Frontal cortex (tissue), 4 donors: ENCODE data around the gene SNX30. TPM values are rescaled to one million over a fixed set of nuclear protein-coding genes. Genes with fewer than 3 reads are reported as not detected.
A peak's percentile ranks its signal among the peaks of the same experiment; 100 is the strongest.
"Not testable (repeated sequence)": the region's sequence is repeated elsewhere in the genome, so short reads cannot be mapped to it uniquely, and the experiment has no call there.

Source experiments
- DNase-seq, 2 donors: peaks; one replicate each; pipeline ENCODE4 v3.0.0; 2012; ENCODE audit warnings: low spot score in 2 of 2
- FAIRE-seq: peaks from 2 replicates; lab custom pipeline; 2012; peaks lifted over from hg19 to GRCh38; lab: Jason Lieb, UNC
- total RNA-seq: library from RNA; depleted of rRNA; stranded (reverse); fragments of >200 nt; gene quantifications from one replicate; pipeline ENCODE4 v1.2.3, GENCODE V29; 2014
- donor health status: control.
- donor health status: control.
- donor health status: control.

SNX30 gene, protein sequence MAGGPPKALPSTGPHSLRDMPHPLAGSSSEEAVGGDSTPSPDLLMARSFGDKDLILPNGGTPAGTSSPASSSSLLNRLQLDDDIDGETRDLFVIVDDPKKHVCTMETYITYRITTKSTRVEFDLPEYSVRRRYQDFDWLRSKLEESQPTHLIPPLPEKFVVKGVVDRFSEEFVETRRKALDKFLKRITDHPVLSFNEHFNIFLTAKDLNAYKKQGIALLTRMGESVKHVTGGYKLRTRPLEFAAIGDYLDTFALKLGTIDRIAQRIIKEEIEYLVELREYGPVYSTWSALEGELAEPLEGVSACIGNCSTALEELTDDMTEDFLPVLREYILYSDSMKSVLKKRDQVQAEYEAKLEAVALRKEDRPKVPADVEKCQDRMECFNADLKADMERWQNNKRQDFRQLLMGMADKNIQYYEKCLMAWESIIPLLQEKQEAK
- 20.8 TPM for total RNA-seq

DNA sequence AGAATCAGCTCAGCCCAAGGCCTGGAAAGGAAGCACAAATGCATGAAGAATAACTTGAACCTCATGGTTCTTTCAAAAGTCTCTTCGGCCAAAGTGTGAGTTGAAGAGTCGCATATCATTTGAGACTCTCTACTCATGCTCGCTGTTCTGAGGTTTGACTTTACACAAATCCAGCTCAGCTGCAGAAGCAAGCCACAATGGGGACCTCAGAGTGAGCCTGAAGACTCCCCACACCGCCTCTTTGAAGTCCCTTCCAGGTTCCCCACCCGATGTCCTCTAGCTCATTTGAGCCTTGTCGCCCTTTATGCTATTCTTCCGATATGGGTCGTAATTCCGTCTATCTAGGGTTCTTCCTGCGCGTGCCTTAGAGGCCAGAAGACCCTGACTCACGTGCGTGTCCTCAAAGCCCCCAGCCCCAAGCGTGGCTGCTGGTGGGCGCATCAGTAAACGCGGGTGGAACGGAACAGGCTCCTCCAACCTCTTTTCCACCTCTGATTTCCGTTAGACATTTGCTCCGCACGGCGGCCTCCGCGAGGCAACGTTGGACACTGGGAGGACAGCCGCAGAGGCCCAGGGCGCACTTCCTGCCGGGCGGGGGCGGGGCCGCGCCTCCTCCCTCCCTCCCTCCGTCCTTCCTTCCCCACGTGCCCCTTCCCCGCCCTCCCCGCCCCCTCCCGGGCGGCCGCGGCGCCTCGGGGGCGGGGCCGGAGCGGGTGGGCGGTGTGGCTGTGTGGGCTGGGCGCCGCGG lies at the start of gene SNX30:
Gene SNX30, plus strand, starts transcription at position 745 of the 748 bp plus-strand sequence. CDS start 242 bp downstream, outside the sequence.
- FAIRE-seq (no peak), DNase-seq (peak; percentile 95 to 97)

DNA sequence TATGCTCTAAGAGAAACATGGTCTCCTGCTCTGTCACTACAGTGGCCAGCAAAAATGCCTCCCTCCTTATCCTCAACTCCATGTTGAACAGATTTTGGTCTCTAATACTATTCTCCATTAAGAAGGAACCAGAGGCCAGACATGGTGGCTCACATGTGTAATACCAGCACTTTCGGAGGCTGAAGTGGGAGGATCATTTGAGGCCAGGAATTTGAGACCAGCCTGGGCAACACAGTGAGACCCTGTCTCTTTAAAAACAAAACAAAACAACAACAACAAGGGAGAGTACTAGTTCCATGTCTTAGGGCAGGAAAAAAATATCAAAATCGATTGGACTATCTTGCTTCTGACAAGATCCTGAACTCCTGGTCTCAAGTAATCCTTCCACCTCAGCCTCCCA lies 47.3 kb upstream of the SNX30 start:
- FAIRE-seq (no peak), DNase-seq (no peak)

DNA sequence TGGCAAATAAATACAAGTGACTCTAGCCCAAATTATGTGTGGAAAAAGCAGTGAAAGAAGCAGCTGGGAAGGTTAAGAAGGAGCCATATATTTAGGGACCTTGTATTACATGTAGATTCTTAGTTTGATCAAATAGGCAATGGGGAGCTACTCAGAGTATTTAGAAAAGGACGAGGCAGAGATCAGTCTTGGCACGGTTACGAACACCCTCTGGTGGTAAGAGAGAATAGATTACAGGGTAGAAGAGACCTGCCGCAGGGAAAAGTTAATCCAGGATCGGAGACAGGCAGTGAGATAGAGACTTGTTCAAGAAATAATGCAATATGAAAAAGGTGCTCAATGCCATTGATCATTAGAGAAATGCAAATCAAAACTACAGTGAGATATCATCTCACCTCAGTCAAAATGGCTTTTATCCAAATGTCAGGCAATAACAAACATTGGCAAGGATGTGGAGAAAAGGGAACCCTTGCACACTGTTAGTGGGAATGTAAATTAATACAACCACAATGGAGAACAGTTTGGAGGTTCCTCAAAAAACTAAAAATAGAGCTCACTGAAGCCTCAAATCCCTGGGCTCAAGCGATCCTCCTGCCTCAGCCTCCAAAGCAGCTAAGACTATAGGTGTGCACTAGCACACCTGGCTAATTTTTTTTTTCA lies 44.7 kb upstream of the SNX30 start:
- no peak for FAIRE-seq

DNA sequence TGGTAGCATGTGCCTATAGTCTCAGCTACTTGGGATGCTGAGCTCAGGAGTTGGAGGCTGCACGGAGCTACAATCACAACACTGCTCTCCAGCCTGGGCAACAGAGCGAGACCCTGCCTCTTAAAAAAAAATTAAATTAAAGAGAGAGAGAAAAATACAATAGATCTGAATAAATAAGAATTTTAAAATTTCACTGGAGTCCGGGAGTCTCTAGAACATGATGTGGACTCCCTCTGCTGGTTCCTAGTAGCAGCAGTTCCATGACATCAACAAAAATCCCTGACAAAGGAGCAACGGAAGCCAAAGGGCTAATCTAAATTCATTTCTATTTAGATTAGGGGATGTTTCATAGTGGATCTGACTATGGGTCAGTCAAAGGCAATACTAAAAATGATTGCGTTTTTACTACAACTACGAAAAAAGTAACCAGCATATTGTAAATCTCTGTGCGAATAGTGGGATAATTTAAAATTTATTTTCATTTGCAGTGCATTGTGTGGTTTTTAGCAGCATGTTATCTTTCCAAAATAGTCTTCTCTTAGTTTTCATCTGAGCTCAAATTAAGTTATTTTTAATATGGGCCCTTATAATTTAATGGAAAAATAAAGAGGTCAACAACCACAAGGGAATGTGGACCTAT lies 39.4 kb upstream of the SNX30 start:
- FAIRE-seq (peak; percentile 74), DNase-seq (no peak)

More for the DNA sequence above, 44.7 kb upstream of the SNX30 start:
- DNase-seq = no peak

DNA sequence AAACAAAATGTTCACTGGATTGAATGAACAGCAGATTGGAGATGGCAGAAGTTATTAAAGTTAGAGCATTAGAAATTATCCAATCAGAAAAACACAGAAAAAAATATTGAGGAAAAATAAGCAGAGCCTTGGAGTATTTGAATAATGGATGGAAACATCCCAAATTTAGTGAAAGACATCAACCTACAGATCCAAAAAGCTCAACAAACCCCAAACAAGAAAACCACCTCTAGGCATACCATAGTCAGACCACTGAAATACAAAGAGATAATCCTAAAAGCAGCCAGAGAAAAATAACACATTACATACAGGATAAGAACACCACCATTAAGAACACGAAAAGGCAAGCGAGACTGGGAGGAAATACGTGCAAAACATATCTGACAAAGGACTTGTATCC lies 37.9 kb upstream of the SNX30 start:
- DNase-seq (no peak), FAIRE-seq (no peak)

DNA sequence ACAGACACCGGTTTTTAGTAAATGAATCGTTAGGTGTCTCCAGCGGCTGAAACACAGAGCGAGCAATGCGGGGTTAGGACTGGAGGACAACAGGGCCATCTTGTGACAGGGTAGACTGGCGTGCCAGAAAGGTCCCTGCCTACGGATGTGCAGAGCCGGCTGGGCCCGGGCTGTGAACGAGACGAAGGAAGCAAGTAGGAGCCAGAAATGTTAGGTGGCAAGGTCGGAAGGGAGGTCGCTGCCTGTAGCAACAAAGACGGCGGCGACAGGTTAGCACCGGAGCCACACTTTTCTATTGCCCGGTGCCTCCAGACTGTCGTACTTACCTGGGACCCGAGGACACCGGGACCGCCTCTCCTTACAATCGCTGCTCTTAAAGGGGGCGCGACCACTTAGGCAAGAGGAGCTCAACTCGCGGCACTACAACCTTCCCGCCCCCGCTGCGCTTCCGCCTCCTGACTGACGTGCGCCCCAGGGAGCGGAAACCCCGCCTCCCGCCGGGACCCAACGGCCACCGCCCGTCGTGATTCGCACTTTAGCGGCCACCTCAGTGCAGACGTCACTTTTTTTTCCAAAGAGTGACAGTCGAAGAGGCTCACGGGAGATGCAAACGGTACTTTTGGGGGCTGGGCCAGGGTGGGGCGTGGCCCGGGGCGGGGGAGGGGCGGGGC lies 32.8 kb upstream of the SNX30 start, which contains the start of gene INIP:
Gene INIP, minus strand, starts transcription at position 457 of the 671 bp plus-strand sequence. CDS start 1,632 bp downstream, outside the sequence.
- DNase-seq (peak; percentile 85 to 93), FAIRE-seq (no peak)

DNA sequence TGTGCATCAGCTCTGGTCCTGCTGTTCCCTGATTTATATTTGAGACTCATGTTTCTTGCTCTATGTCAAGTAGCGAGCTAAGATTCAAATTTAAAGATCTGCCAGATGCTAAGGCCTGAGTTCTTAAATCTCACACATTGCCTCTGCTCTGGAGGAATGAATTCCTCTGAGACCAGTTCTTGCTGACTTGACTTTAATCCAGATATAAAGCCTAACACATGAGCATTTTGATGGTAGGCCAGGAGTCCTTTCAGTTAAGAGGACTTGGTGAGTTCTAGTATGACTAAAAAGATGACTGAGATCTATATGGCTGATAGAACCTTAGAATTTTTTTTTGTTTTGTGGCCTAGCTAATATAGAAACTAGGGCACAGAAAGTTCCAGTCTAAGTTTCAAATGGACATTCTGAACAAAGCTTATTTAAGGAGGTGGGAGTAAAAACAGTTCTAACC lies 31.3 kb upstream of the SNX30 start:
- DNase-seq = no peak
- FAIRE-seq = no peak

DNA sequence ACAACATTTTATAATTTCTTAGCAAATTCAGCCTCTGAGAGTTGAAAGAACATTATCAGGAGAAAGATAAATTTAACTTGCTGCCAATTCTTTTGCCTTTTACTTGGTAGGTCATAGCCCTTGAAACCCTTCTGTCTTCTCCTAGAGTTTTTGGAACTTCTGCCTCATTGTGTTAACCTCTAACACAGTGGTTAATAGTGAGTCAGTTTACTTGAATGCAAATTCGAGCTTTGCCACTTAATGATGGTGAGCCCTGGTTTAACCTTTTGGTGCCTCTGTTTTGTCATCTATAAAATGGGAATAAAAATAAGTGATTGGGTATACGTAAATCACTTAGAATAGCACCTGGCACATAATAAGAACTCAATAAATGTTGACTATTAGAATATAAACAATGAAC lies 30.9 kb upstream of the SNX30 start:
- FAIRE-seq = no peak

DNA sequence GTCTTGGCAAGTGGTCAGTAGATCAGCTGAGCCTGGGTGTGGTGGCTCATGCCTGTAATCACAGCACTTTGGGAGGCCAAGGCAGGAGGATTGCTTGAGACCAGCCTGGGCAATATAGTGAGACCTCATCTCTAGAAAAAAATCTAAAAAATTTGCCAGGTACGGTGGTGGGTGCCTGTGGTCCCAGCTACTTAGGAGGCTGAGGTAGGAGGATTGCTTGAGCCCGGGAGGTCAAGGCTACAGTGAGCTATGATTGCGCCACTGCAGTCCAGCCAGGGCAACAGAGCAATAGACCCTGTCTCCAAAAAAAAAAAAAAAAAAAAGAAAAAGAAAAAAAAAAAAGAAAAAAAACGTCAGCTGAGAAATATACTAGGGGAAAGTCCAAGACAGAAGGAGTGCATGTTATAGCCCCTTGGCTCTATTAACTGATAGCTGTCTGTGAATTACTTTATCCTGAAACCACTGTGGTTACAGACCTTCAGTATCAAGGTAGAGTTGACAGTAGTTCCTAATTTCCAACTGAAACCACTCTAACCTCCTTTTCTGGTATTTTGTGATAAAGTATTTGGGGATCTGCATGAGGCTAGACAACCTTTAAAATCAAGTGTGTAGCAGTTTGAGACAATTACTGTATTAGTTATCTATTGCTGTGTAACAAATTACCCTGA lies 30.3 kb upstream of the SNX30 start:
- DNase-seq (no peak), FAIRE-seq (no peak)

More for the DNA sequence above, 30.9 kb upstream of the SNX30 start:
- DNase-seq = no peak

DNA sequence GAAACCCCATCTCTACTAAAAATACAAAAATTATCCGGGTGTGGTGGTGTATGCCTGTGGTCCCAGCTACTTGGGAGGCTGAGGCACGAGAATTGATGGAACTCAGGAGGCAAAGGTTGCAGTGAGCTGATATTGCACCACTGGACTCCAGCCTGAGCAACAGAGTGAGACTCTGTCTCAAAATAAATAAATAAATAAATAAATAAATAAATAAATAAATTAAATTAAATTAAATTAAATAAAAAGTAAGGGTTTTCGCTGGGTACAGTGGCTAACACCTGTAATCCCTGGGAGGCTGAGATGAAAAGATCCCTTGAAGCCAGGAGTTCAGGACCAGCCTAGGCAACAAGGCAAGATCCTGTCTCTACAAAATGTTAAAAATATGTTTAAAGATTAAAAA lies 27.8 kb upstream of the SNX30 start:
- not testable (repeated sequence) for FAIRE-seq, DNase-seq

DNA sequence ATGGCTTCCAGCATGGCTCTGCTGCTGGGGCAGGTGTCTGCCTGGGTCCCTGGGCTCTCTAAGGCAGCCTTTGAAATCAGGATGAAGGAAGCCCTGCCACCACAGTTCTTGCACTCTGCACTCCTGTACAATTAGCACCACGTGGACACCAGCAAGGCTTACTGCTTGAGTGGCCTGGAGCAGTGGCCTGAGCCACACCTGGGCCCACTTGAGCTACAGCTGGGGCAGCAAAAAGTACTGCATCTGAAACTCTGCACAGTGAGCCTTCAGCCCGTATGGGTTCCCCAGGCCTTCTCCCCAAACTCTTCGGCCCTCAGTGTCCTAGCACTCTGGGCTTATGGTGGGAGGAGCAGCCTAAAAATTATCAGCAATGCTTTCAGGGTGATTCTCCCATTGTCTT lies 24.6 kb upstream of the SNX30 start:
- DNase-seq (no peak), FAIRE-seq (no peak)

DNA sequence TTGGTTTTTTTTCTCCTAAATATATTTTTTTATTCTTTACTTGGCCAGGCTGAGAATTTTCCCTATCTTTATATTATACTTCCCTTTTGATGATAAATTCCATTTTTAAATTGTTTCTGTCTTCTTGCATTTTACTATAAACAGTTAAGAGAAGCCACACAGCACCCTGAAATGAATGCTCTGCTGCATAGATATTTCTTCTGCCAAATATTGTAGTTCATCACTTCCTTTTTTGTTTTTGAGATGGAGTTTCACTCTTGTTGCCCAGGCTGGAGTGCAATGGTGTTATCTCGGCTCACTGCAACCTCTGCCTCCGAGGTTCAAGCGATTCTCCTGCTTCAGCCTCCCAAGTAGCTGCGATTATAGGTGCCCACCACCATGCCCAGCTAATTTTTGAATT lies 24.1 kb upstream of the SNX30 start:
- no peak for FAIRE-seq
- DNase-seq = no peak

DNA sequence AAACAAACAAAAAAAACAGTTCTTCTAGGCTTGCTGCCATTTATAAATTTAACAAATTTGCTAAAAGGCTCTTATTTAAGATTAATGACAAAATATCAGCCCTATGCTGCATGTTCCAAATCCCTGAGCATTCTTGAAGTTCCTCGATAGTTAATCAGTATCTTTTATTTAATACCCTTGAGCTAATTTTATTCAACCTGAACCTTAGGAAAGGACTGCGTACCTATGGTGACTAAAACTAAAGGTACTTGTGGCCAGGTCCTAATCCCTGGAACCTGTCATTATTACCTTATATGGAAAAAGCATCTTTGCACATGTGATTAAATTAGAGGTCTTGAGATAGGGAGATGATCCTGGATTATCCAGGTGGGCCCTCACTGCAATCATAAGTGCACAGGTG lies 22.2 kb upstream of the SNX30 start:
- FAIRE-seq (no peak), DNase-seq (no peak)

DNA sequence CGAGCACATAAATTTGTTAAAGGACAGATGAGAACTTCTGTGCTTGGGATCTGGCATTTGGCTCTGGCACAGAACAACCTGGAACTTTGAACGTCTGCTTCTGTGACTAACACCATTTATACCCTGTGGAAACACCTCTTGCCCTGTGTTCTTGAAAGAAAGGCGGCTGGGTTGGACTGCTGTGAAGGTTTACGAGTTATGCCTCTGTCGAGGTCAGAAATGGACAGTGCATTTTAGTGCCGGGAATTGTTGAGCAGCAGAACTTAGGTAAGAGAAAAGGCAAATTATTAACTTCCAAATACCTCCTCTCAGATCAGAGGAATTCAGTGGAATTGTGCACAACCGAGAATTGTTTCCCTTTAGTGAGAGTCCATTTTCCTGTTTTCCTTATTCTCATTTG lies 18.6 kb upstream of the SNX30 start:
- FAIRE-seq (no peak), DNase-seq (no peak)

DNA sequence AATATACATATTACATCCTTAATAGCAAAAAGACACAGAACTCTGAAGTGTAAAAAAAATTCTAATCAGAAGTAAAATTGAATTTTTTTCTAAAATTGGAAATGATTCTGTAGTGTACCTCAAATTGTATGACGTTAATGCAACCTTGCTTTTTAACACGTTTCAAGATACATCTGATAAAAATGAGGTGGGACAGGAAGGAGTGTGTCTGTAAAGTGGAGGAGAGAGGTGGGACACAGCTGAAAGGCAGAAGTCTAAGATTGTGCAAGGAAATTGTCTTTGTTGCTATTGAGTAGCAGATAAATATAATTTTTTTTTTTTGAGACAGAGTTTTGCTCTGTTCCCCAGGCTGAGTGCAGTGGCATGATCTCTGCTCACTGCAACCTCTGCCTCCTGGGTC lies 15.7 kb upstream of the SNX30 start:
- FAIRE-seq (no peak), DNase-seq (no peak)

DNA sequence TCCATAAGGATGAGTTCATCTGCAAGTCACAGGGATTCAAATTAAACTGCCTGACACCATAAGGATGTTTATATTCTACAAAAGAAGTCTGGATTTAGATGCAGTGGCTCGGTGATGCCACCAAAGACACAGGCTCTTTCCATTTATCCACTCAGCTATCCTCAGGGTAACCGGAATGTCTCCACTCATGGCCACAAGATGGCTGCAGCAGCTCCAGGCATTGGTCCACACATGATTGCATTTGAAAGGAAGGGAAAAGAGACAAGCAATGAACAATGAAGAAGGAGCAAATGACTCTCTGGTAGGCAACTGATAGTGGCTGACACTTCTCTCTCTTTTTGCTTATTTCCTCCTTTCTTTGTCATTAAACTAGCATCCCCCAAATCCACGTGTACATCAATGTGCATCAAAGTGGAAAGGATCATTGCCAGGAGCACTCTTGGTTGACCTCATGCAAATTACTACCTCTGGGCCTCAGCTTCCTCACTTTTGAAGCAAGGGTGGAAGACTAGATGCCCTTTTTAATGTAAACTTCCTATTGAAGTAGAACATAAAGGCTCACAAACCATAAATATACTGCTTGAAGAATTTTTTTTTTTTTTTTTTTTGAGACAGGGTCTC lies 7.2 kb upstream of the SNX30 start:
- FAIRE-seq (no peak), DNase-seq (no peak)

DNA sequence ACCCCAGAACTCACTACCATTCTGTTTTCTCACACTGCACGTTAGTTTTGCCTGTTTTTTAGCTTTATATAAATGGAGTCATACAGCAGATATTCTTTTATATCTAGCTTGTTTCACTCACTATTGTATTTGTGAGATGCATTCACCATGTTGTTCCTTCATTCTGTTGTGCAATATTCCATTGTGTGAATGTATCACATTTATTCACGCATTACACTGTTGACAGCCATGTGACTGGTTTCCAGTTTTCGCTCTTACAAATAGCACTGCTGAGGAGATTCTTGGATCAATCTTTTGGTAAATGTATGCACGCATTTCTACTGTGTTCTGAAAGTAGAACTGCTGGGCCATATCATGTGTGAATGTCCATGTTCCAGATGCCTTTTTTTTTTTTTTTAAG lies 6.4 kb upstream of the SNX30 start:
- DNase-seq = no peak
- no peak for FAIRE-seq

DNA sequence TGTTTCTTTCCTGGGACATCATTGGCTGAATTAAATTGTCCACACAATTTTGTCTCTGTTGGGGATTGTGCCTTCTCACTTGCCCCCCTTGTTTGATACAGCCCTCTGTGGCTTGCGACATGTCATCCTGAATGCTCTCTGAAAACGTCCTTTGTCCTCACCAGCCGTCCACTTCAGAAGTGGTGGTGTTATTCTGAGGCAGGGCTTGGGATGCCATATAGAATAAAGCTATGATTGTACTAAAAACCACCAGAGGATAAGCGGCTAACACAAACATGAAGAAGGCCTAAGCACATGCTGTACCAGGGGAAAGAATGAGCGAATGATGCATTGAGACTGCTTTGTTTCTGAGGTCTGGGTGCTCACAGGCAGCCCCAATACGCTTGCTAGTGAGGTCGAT lies 3.5 kb upstream of the SNX30 start:
- FAIRE-seq (peak; percentile 81), DNase-seq (peak; percentile 32 to 65)

DNA sequence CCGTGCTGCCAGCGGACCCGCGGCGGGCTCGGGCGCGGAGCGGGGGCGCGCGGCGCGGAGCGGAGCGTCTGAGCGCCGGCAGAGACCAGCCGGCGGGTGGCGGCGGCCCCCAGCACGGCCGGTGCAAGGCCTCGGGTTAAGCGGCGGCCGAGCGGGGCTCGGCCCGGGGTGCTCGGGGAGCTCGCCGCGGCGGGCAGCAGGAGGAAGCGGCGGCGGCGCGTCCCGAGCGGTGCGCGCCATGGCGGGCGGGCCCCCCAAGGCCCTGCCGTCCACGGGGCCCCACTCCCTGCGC lies 150 bp downstream of the SNX30 start:
- FAIRE-seq = no peak

More for the DNA sequence above, 150 bp downstream of the SNX30 start:
- no peak for DNase-seq
